ENCODE measurements around the gene EPHB2. TPM values are rescaled to one million over a fixed set of nuclear protein-coding genes. Genes with fewer than 3 reads are reported as not detected.

EPHB2 gene
- total RNA-seq, 1 experiment from 2014 or later, result 18.5 TPM

- TF ChIP-seq, protein P1, sequence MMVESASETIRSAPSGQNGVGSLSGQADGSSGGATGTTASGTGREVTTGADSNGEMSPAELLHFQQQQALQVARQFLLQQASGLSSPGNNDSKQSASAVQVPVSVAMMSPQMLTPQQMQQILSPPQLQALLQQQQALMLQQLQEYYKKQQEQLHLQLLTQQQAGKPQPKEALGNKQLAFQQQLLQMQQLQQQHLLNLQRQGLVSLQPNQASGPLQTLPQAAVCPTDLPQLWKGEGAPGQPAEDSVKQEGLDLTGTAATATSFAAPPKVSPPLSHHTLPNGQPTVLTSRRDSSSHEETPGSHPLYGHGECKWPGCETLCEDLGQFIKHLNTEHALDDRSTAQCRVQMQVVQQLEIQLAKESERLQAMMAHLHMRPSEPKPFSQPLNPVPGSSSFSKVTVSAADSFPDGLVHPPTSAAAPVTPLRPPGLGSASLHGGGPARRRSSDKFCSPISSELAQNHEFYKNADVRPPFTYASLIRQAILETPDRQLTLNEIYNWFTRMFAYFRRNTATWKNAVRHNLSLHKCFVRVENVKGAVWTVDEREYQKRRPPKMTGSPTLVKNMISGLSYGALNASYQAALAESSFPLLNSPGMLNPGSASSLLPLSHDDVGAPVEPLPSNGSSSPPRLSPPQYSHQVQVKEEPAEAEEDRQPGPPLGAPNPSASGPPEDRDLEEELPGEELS (CRISPR knock-in tag; IDR thresholded peaks at IDR 0.05), result no peak
- TF ChIP-seq, protein P2, sequence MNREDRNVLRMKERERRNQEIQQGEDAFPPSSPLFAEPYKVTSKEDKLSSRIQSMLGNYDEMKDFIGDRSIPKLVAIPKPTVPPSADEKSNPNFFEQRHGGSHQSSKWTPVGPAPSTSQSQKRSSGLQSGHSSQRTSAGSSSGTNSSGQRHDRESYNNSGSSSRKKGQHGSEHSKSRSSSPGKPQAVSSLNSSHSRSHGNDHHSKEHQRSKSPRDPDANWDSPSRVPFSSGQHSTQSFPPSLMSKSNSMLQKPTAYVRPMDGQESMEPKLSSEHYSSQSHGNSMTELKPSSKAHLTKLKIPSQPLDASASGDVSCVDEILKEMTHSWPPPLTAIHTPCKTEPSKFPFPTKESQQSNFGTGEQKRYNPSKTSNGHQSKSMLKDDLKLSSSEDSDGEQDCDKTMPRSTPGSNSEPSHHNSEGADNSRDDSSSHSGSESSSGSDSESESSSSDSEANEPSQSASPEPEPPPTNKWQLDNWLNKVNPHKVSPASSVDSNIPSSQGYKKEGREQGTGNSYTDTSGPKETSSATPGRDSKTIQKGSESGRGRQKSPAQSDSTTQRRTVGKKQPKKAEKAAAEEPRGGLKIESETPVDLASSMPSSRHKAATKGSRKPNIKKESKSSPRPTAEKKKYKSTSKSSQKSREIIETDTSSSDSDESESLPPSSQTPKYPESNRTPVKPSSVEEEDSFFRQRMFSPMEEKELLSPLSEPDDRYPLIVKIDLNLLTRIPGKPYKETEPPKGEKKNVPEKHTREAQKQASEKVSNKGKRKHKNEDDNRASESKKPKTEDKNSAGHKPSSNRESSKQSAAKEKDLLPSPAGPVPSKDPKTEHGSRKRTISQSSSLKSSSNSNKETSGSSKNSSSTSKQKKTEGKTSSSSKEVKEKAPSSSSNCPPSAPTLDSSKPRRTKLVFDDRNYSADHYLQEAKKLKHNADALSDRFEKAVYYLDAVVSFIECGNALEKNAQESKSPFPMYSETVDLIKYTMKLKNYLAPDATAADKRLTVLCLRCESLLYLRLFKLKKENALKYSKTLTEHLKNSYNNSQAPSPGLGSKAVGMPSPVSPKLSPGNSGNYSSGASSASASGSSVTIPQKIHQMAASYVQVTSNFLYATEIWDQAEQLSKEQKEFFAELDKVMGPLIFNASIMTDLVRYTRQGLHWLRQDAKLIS (CRISPR knock-in tag; IDR thresholded peaks at IDR 0.05; ENCODE audit: borderline replicate concordance), result no peak
- TF ChIP-seq GRHL2 (CRISPR knock-in tag; IDR thresholded peaks at IDR 0.05; ENCODE audit: insufficient replicate concordance, severe bottlenecking) (no peak), AR (CRISPR knock-in tag; IDR thresholded peaks at IDR 0.05) (no peak)
- TF ChIP-seq, protein P3, sequence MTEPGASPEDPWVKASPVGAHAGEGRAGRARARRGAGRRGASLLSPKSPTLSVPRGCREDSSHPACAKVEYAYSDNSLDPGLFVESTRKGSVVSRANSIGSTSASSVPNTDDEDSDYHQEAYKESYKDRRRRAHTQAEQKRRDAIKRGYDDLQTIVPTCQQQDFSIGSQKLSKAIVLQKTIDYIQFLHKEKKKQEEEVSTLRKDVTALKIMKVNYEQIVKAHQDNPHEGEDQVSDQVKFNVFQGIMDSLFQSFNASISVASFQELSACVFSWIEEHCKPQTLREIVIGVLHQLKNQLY (CRISPR knock-in tag; IDR thresholded peaks at IDR 0.05), result no peak
- TF ChIP-seq, protein P4, sequence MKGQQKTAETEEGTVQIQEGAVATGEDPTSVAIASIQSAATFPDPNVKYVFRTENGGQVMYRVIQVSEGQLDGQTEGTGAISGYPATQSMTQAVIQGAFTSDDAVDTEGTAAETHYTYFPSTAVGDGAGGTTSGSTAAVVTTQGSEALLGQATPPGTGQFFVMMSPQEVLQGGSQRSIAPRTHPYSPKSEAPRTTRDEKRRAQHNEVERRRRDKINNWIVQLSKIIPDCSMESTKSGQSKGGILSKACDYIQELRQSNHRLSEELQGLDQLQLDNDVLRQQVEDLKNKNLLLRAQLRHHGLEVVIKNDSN (CRISPR knock-in tag; IDR thresholded peaks at IDR 0.05), result no peak
Measured at GRCh38 chr1:22712502-22713271, 2.0 kb downstream of the EPHB2 start (continued).

DNA sequence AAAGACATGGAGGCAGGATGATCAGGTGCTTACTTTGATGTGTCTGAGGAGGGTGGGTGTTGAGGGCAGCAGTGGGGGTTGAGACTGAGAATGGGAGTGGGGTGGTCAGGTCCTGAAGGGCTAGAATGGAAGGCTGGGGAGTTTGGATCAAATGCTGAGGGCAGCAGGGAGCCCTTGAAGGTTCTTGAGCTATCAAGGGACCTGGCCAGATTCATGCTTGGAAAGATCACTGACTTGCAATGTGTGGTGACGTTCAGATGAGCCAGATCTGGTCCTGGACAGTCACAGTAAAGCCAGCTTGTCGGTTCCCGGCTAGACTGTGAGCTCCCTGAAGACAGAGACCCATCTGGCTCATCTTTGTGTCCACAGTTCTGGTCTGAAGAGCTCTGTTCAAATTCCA lies 3.8 kb downstream of the EPHB2 start:
- ChIA-PET CTCF (interaction anchor here (1.9 to 2.7 kb wide), 3 partner anchors 10 to 17 kb away, joined by 4 to 12 read pairs (median 6); no protein-coding TSS in a partner anchor), POLR2A (no interaction called here)
- no peak overlapping the region for H3K4me3 Mint-ChIP-seq
- peaks cover 17% of the 10 kb centered on the region for H3K4me1 Mint-ChIP-seq
- no peak for DNase-seq (ENCODE audit: low spot score)
- no peak overlapping the region for H3K27ac Mint-ChIP-seq
- no peaks in the 10 kb centered on the region for H3K9me3 Mint-ChIP-seq
- H3K36me3 Mint-ChIP-seq, result no peaks in the 10 kb centered on the region
- ATAC-seq, result no peak
- peaks cover 23% of the 10 kb centered on the region for H3K27me3 Mint-ChIP-seq (ENCODE audit: low read depth)
- TF ChIP-seq ZNF512 (CRISPR knock-in tag; IDR thresholded peaks at IDR 0.05; ENCODE audit: borderline replicate concordance) (no peak), CREM (CRISPR knock-in tag; IDR thresholded peaks at IDR 0.05) (no peak), GABPB1 (CRISPR knock-in tag; IDR thresholded peaks at IDR 0.05) (no peak)
- TF ChIP-seq, protein P5, sequence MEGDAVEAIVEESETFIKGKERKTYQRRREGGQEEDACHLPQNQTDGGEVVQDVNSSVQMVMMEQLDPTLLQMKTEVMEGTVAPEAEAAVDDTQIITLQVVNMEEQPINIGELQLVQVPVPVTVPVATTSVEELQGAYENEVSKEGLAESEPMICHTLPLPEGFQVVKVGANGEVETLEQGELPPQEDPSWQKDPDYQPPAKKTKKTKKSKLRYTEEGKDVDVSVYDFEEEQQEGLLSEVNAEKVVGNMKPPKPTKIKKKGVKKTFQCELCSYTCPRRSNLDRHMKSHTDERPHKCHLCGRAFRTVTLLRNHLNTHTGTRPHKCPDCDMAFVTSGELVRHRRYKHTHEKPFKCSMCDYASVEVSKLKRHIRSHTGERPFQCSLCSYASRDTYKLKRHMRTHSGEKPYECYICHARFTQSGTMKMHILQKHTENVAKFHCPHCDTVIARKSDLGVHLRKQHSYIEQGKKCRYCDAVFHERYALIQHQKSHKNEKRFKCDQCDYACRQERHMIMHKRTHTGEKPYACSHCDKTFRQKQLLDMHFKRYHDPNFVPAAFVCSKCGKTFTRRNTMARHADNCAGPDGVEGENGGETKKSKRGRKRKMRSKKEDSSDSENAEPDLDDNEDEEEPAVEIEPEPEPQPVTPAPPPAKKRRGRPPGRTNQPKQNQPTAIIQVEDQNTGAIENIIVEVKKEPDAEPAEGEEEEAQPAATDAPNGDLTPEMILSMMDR (IDR thresholded peaks at IDR 0.05), result no peak
- TF ChIP-seq, protein P6, sequence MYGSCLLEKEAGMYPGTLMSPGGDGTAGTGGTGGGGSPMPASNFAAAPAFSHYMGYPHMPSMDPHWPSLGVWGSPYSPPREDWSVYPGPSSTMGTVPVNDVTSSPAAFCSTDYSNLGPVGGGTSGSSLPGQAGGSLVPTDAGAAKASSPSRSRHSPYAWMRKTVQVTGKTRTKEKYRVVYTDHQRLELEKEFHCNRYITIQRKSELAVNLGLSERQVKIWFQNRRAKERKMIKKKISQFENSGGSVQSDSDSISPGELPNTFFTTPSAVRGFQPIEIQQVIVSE (CRISPR knock-in tag; IDR thresholded peaks at IDR 0.05; ENCODE audit: borderline replicate concordance), result no peak
- TF ChIP-seq, protein P7, sequence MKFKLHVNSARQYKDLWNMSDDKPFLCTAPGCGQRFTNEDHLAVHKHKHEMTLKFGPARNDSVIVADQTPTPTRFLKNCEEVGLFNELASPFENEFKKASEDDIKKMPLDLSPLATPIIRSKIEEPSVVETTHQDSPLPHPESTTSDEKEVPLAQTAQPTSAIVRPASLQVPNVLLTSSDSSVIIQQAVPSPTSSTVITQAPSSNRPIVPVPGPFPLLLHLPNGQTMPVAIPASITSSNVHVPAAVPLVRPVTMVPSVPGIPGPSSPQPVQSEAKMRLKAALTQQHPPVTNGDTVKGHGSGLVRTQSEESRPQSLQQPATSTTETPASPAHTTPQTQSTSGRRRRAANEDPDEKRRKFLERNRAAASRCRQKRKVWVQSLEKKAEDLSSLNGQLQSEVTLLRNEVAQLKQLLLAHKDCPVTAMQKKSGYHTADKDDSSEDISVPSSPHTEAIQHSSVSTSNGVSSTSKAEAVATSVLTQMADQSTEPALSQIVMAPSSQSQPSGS (CRISPR knock-in tag; IDR thresholded peaks at IDR 0.05; ENCODE audit: borderline replicate concordance, low read depth), result no peak
- TF ChIP-seq, protein P8, sequence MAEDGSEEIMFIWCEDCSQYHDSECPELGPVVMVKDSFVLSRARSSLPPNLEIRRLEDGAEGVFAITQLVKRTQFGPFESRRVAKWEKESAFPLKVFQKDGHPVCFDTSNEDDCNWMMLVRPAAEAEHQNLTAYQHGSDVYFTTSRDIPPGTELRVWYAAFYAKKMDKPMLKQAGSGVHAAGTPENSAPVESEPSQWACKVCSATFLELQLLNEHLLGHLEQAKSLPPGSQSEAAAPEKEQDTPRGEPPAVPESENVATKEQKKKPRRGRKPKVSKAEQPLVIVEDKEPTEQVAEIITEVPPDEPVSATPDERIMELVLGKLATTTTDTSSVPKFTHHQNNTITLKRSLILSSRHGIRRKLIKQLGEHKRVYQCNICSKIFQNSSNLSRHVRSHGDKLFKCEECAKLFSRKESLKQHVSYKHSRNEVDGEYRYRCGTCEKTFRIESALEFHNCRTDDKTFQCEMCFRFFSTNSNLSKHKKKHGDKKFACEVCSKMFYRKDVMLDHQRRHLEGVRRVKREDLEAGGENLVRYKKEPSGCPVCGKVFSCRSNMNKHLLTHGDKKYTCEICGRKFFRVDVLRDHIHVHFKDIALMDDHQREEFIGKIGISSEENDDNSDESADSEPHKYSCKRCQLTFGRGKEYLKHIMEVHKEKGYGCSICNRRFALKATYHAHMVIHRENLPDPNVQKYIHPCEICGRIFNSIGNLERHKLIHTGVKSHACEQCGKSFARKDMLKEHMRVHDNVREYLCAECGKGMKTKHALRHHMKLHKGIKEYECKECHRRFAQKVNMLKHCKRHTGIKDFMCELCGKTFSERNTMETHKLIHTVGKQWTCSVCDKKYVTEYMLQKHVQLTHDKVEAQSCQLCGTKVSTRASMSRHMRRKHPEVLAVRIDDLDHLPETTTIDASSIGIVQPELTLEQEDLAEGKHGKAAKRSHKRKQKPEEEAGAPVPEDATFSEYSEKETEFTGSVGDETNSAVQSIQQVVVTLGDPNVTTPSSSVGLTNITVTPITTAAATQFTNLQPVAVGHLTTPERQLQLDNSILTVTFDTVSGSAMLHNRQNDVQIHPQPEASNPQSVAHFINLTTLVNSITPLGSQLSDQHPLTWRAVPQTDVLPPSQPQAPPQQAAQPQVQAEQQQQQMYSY (CRISPR knock-in tag; IDR thresholded peaks at IDR 0.05), result no peak
